ENCODE results near the gene NKPD1.
A peak's percentile ranks its signal among the peaks of the same experiment; 100 is the strongest.

Gene NKPD1, protein sequence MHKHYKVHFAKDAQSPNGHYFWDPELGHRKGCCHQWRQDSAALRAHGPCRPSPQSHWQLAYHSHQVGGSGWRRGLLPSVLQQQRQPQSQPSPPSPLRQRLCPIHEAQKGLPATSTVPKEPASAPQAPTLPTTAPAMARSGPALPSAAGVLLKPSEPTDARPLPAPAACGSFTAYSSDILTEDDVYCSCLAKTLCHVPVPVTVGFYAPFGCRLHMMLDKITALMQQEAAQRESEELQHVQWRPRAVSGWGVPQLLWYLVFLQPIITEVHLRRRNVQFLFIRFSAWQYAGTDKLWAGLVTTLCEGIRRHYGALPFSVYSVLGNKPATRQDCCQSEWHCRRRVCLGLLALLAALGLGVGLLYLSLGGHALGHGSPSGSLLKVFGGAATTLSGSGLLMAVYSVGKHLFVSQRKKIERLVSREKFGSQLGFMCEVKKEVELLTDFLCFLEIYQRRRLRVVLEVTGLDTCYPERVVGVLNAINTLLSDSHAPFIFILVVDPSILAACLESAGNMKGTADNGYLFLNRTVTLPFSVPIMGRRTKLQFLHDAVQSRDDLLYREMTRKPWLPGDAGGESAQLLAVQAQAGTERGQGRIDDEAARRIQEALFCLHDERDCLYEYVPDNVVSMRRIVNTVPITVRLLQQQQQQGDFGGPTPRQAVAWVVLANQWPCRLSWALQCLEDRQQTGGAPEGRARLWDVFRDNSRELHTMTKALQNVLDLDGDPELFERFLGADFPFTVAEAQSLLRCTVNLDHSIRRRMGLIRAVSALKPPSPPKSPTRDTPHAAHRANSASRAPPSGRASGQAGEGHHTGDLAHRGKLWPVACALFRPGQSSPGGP

DNA sequence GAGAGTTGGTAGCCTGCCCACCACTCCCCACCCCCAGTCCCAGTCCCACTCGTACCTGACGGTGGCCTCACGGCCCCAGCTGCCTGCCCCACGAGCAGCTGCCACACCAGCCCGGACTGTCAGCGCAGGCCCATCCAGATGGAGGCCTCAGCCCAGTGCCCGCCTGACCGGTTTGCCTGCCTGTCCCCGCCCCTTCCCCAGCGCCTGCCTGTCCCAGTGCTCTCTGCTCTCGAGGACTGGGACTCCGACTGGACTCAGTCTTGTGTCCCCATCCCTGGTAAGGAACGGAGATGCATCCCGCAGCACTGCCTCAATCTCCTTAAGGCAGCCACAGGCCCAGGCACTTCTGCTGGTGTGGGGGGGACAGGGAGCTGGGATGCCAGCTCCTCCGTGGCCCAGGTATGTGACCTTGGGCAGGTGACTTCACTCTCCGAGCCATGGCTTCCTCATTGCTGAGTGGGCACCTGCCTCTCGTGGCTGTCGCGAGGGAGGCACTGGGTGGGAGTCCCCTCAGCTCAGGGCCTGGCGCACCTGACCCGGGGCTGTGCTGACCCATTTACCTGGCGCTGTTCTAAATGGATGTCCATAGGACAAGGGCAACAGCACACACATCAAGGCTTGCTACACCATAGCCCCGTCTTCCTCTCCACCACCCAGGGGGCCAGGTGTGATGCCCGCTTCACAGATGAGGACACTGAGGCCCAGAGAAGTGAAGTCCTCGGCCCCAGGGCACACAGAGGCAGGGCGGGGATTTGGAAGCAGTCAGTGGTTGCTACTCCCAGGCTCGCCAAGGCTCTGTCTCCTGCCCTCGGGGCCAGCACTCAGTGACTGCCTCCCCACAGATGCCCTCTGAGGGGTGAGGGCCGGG lies at the start of gene NKPD1:
TSS of gene NKPD1 (minus strand) at position 113 of the 868 bp plus-strand sequence. CDS start 832 bp downstream, outside the sequence.
- DNase-seq, result no peak

DNA sequence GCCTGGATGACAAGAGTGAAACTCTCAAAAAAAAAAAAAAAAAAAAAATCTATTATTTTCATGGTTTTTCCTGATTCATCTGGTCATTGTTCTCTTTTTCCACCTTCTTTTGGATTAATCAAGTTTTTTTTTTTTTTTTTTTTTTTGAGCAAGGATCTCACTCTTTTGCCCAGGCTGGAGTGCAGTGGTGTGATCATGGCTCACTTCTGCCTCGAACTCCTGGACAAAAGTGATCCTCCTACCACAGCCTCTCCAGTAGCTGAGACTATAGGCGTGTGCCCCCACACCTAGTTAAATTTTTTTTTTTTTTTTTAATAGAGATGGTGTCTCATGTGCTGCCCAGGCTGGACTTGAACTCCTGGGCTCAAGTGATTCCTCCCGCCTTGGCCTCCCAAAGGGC lies 45.5 kb upstream of the NKPD1 start:
- DNase-seq, result no peak

DNA sequence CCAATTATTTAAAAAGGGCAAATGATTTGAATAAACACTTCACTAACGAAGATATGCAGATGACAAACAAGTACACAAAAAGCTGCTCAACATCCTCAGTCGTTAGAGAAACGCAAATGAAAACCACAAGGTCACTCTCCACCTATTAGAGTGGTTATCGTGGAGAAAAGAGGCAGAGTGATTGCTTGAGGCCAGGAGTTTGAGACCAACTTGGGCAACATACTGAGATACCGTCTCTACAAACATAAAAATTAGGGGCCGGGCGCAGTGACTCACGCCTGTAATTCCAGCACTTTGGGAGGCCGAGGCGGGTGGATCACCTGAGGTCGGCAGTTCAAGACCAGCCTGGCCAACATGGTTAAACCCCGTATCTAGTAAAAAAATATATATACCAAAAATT lies 45.0 kb upstream of the NKPD1 start:
- DNase-seq, result no peak

DNA sequence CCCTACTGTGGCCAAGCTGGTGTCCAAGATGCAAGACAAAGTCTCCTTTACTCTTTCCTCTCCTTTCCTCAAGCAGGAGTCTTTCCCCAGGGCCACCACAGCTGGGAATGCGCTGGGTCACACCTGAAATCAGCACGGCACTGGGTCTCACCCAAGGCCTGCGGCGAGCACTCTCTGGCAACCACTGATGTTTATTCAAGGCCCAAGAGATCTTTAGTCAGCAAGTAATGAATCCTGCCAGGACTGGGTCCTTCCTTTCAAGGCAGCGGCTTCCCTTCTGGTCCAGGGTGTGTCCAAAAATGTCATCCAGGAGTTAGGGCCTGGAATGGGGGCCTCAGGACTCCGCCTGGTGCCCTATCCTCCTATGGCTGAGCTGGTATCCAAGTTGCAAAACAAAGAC lies 41.9 kb upstream of the NKPD1 start:
- DNase-seq, result no peak

DNA sequence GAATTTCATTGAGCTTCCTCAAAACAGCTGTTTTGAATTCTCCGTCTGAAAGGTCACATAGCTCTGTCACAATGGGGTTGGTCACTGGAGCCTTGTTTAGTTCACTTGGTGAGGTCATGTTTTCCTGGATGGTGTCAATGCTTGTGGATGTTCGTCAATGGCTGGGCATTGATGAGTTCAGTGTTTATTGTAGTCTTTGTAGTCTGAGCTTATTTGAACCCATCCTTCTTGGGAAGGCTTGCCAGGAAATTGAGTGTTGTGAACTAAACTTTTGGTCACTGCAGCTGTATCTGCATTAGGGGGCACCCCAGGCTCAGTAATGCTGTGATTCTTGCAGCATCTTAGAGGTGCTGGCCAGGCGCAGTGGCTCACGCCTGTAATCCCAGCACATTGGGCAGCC lies 39.8 kb upstream of the NKPD1 start:
- no peak for DNase-seq

DNA sequence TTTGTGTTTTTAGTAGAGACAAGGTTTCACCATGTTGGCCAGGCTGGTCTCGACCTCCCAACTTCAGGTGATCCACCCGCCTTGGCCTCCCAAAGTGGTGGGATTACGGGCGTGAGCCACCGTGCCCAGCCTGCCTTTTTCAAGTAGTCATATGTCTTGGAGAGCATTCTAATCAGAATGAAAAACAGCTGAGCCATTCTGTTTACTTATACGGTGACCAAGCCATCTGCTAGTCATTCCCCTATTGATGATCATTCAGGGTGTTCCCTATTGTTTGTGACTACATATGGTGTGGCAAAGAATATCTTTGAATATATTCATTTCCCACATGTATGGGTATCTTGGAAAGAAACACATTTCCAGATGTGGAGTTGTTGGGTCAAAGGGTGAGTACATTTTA lies 35.0 kb upstream of the NKPD1 start:
- no peak for DNase-seq

DNA sequence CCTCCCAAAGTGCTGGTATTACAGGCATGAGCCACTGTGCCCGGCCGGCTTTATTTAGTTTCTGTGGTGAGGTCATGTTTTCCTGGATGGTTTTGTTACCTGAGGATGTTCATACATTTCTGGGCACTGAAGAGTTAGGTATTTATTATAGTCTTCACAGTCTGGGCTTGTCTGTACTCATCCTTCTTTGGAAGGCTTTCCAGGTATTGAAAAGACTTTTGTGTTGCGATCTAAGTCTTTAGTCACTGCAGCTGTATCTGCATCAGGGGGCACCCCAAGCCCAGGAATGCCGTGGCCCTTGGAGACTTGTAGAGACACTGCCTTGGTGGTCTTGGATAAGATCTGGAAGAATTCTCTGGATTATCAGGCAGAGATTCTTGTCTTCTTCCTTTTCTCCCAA lies 30.6 kb upstream of the NKPD1 start:
- no peak for DNase-seq

DNA sequence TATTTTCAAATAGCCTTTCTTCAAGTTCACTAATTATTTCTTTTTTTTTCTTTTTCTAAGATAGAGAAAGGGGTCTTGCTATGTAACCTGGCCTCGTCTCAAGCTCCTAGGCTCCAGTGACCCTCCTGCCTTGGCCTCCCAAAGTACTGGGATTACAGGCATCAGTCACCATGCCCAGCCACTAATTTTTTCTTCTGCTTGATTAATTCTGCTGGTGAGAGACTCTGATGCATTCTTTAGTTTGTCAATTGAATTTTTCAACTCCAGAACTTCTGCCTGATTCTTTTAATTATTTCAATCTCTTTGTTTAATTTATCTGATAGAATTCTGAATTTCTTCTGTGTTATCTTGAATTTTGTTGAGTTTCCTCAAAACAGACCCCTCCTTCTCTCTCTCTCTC lies 29.2 kb upstream of the NKPD1 start:
- DNase-seq, result no peak

DNA sequence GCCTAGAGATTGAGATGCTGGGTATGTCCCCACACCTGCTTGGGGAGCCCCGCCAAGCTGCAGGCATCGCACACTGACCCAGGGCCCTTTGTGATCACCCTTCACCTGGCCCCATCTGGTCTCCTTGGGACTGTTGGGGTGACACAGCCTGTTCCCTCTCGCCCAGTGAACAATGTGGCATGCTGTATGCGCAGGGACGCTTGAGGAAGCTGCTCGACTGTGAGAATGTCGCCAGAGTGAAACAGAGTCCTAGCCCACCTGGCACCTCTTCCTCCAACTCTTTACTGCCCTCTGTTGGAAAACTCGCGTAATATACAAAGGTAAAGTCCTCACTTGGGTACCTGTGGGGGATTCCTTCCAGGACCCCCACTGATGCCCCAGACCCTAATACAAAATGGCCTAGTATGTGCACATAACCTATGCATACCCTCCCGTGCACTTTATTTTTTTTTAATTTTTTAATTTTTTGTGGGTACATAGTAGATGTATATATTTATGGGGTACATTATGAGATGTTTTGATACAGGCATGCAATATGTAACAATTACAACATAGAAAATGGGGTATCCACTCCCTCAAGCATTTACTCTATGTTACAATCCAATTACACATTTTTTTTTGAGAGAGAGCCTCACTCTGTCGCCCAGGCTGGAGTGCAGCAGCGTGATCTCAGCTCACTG lies 26.8 kb upstream of the NKPD1 start:
- DNase-seq, result no peak

DNA sequence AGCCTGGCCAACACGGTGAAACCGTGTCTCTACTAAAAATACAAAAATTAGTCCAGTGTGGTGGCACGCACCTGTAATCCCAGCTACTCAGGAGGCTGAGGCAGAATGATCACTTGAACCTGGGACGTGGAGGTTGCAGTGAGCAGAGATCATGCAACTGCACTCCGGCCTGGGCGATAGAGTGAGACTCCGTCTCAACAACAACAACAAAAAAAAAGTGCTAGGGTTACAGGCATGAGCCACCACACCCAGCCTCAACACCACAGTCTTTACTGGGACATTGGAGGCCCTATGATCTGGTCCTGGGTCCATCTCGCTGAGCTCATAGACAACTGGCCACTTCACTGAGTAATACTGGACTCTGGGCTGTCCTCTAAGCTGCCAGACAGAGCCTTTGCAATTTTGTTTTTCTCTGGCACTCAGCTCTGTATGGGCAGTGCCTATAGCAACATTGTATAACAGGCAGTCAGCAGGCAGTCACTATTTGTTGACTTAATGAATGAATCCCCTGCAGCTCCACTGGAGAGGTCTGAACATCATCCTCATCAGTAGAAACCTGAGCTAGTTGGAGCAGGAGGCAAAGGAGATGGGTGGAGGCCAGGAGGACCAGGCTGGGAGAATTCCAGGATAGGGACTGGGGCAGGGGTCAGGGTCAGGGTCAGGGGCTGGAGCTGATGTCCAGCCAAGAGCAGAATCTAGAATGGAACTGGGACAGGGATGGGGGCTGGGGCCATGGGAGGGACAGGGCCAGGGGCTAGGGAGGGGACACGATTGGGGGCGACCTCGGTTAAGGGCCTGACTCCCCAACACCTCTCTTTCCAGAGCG lies 25.9 kb upstream of the NKPD1 start:
- no peak for DNase-seq

DNA sequence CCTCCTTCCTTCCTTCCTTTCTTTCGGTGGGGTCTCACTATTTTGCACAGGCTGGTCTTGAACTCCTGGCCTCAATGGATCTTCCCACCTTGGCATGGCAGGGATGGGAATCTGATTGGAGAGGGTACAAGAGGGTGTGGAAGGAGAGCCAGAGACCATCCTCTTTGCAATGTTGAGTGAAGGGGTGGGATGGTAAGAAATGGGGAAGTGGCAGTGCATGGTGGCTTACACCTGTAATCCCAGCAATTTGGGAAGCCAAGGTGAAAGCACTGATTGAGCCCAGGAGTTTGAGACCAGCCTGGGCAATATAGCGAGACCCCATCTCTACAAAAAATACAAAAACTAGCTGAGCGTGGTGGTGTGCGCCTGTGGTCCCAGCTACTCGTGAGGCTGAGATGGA lies 23.3 kb upstream of the NKPD1 start:
- no peak for DNase-seq

DNA sequence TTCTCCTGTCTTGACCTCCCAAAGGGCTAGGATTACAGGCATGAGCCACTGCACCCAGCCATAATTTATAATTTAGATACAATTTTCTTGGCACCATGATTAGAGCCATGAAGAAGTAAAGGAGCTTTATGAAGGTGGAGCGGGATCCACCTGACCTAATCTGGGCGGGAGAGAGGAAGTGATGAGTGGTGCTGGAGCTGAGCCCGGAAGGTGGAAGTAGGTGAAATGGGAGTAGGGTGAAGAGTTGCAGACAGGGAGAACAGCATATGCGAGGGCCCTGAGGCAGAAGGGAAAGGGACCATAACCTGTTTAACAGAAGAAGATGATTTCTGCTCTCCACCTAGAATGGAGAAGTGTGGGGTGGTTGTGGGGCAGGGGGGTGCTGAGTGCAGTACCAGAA lies 22.0 kb upstream of the NKPD1 start:
- no peak for DNase-seq

DNA sequence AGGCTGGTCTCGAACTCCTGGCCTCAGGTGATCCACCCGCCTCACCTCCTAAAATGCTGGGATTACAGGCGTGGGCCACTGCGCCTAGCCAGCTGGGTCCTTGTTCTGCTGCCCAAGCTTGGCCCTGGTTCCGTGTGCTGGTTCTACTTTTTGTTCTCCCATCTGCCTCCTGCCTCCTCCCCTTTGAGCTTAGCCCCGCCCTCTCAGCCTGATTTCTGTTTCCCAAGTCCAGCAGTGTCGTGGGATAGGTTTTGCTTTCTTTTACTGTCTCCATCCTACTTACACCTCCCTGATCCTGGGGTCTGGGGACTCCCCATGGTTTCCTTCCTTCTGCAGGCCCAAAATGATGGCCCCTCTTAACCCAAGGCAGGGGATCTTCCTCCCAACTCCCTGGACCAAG lies 20.2 kb upstream of the NKPD1 start:
- DNase-seq, result no peak

DNA sequence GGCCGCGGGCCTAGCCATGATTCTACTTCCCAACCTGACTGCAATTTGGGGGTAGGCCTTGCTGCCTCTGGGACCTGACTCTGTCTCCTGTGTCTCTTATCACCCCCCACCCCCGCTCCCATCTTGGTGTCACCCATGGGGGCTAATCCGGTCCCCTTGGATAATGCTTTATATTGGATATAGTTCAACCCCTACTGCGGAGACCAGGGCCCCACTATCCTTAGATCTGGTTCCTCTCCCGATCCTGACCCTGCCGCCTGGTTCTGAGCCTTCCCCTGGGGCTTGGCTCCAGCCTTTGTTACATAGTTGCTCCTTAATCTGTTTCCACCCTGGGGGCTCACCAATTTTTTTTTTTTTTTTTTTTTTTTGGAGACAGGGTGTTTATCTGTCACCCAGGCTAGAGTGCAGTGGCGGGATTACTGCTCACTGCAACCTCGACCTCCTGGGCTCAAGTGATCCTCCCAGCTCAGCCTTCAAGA lies 19.1 kb upstream of the NKPD1 start:
- no peak for DNase-seq

DNA sequence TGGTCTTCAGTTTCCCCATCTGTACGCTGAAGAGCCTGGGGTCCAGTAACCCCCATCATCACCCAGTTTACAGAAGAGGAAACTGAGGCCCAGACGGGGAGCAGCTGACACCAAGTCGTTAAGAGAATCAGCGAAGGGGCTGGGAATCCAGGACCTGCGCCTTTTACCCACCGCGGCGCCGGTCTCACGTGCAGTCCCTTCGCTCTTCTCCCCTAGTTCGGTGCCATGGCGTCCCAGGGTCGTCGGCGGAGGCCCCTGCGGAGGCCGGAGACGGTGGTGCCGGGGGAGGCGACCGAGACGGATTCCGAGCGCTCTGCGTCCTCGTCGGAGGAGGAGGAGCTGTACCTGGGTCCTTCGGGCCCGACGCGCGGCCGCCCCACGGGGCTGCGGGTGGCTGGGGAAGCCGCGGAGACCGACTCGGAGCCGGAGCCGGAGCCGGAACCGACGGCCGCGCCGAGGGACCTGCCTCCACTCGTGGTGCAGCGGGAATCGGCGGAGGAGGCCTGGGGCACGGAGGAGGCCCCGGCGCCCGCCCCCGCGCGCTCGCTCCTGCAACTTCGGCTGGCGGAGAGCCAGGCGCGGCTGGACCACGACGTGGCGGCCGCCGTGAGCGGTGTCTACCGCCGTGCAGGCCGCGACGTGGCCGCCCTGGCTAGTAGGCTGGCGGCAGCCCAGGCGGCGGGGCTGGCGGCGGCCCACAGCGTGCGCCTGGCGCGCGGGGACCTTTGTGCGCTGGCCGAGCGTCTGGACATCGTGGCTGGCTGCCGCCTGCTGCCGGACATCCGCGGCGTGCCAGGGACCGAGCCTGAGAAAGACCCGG lies 18.5 kb upstream of the NKPD1 start:
- DNase-seq, result no peak

DNA sequence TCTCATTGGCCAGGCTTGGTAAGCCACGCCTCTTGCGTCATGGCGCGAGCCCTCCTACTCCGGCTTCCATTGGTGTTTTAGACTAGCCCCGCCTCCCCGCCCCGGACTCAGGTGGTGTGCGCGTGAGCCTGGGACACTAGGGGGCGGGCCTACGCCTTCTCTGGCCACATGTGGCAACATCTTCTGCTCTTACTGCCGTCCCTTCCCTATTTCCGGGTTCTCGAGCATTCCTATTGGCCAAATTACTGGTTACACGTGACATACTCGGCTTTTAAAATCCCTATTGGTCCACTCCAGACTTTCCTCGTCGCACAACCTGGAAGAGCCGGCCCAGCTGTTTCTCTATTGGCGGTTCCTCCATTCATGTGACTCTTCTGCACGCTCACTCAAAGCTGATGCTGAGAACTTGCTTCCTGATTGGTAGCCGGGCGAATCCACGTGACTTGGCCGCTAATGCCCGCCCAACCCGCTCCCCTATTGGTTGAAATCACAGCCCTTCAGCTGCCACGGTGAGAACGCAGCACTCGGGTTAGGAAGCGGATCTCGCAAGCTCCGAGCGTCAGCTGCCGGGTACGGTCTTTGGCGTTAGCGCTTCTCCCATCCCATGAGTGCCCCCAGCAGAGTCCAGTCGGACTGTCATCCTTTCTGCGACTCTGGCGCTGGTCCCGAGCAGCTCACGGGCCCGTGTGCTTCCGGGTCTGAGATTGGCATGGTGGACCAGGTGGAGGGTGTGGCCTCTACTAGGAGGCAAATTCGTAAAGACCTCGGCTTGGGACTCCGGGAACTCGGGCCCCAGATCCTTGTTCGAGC lies 17.7 kb upstream of the NKPD1 start, which contains the start of gene BLOC1S3:
TSS of gene BLOC1S3 (plus strand) at position 523 of the 810 bp plus-strand sequence. CDS start 513 bp downstream, outside the sequence.
- peak; percentile 99 for DNase-seq

DNA sequence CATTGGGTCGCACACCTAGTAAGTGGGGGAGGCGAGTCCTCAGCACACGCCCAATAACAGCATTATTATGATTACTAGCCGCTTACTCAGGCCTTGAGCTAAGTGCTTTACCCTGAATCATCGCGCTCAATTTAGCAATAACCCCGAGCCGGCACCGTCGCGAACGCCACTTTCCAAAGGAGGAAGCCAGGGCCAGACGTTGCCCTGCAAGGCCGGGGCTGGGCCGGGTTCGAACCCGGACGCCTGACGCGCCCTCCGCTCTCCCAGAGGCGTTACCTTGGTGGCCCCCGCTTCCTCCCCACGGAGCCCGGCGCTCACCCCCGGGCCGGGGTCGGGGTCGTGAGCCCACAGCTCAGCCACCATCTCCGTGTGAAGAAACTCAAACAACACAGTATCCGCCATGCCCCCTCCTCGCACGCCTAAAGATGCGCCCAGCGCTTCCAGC lies 17.1 kb upstream of the NKPD1 start, which contains the start of gene TRAPPC6A:
TSS of gene TRAPPC6A (minus strand) at position 421 of the 445 bp plus-strand sequence. CDS start at position 402, 19 bp downstream.
- DNase-seq, result no peak

DNA sequence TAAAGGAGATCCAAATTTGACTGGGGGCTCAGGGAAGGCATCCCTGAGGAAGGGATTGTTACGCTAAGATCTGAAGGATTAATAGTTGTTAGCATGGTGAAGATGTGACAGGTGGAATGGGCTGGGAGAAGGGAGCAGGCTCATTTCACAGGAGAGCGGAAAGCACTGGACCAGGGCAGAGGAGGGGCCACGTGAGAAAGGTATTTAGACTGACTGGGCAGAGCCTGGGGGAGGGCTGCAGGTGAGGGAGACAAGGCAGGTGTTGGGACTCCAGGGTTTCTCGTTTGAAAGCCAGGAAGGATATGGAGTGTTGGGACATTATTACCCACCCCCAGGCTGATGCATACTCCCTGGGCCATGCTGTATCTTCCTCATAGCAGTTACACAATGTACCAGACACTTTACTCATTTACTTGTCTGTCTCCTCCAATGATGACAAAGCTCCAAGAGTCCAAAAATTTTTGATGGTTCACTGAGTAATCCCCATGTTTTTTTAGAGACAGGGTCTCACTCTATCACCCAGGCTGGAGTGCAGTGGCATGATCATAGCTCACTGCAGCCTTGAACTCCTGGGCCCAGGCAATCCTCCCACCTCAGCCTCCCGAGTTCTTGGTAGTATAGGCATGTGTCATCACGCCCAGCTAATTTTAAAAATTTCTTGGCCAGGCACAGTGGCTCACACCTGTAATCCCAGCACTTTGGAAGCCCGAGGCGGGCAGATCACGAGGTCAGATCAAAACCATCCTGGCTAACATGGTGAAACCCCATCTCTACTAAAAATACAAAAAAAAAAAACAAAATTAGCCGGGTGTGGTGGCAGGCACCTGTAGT lies 14.9 kb upstream of the NKPD1 start:
- no peak for DNase-seq
